OCI-LY1 (cell line): ENCODE results near the gene AGRN.
"Not testable (repeated sequence)": the region's sequence is repeated elsewhere in the genome, so short reads cannot be mapped to it uniquely, and the experiment has no call there.

ENCODE experiments used
- H2AFZ ChIP-seq: fragments of 200-600 bp; sonication (generic), shearing (Covaris generic); 2 replicates; pipeline ENCODE4 v1.6.0; 2014; ENCODE audit warnings: antibody characterized with exemption, mild to moderate bottlenecking, low read length
- H3F3A ChIP-seq: fragments of 200-600 bp; sonication (generic), shearing (Covaris generic); 2 replicates; pipeline ENCODE4 v1.6.0; 2014; ENCODE audit warnings: mild to moderate bottlenecking, antibody characterized with exemption, low read length, moderate library complexity; ENCODE audit not compliant: insufficient read depth
- H3K27ac ChIP-seq: fragments of 200-600 bp; sonication (generic); 2 replicates; pipeline ENCODE4 v1.5.1; 2014; ENCODE audit warnings: low read length, mixed run types, mild to moderate bottlenecking, low read depth; ENCODE audit not compliant: poor library complexity, severe bottlenecking
- H3K27me3 ChIP-seq: fragments of 200-600 bp; sonication (generic); 2 replicates; pipeline ENCODE4 v1.6.0; 2014; ENCODE audit warnings: antibody characterized with exemption, mild to moderate bottlenecking, low read length, moderate library complexity; ENCODE audit not compliant: insufficient read depth
- H3K36me3 ChIP-seq: fragments of 200-600 bp; sonication (generic); 2 replicates; pipeline ENCODE4 v1.6.1; 2014; ENCODE audit warnings: mild to moderate bottlenecking, antibody characterized with exemption, low read length, moderate library complexity, mixed read lengths; ENCODE audit not compliant: insufficient read depth
- H3K4me1 ChIP-seq: fragments of 200-600 bp; sonication (generic); 2 replicates; pipeline ENCODE4 v1.5.1; 2014; ENCODE audit warnings: mild to moderate bottlenecking, low read length, moderate library complexity; ENCODE audit not compliant: insufficient read depth, severe bottlenecking
- H3K4me2 ChIP-seq: fragments of 200-600 bp; sonication (generic), shearing (Covaris generic); 2 replicates; pipeline ENCODE4 v1.6.1; 2014; ENCODE audit warnings: low read length
- H3K4me3 ChIP-seq: fragments of 200-600 bp; sonication (generic); 2 replicates; pipeline ENCODE4 v1.5.1; 2014; ENCODE audit warnings: low read length, low read depth, mild to moderate bottlenecking, mixed read lengths; ENCODE audit not compliant: poor library complexity, severe bottlenecking
- H3K79me2 ChIP-seq: fragments of 200-600 bp; shearing (Covaris generic); 2 replicates; pipeline ENCODE4 v1.6.1; 2016; ENCODE audit warnings: mixed run types, low read length, mixed read lengths; ENCODE audit not compliant: insufficient read depth
- H3K9ac ChIP-seq: fragments of 200-600 bp; sonication (generic), shearing (Covaris generic); 2 replicates; pipeline ENCODE4 v1.6.1; 2014; ENCODE audit warnings: mild to moderate bottlenecking, low read length, mixed read lengths
- H3K9me2 ChIP-seq: fragments of 200-600 bp; sonication (generic), shearing (Covaris generic); 2 replicates; pipeline ENCODE4 v1.6.1; 2014; ENCODE audit warnings: low read depth, mild to moderate bottlenecking, low read length, mixed read lengths
- H3K9me3 ChIP-seq: fragments of 200-600 bp; shearing (Covaris generic); 2 replicates; pipeline ENCODE4 v1.6.1; 2014; ENCODE audit warnings: low read length, mixed read lengths
- H4K20me1 ChIP-seq: fragments of 200-600 bp; sonication (generic), shearing (Covaris generic); 2 replicates; pipeline ENCODE4 v1.6.0; 2016; ENCODE audit warnings: mild to moderate bottlenecking, low read length; ENCODE audit not compliant: insufficient read depth
- CTCF ChIP-seq: fragments of 200-600 bp; sonication (generic), shearing (Covaris generic); IDR thresholded peaks from 2 replicates; pipeline ENCODE4 v1.5.1; 2017; ENCODE audit warnings: mild to moderate bottlenecking, antibody characterized with exemption, low read length, moderate library complexity, mixed read lengths
- EZH2 ChIP-seq: fragments of 200-600 bp; sonication (generic), shearing (Covaris generic); IDR thresholded peaks from 2 replicates; pipeline ENCODE4 v1.8.0; 2017; ENCODE audit warnings: borderline replicate concordance, mixed run types, mild to moderate bottlenecking, antibody characterized with exemption, low read length, moderate library complexity, mixed read lengths

The AGRN gene

GRCh38 chr1:985126-985525, 34.8 kb upstream of the AGRN start:
- Histone ChIP-seq H3K4me2 (no peak overlapping the region), H3K9me2 (no peaks in the 10 kb centered on the region), H3F3A (no peaks in the 10 kb centered on the region), H3K4me3 (no peak overlapping the region), H3K9ac (no peak overlapping the region), H3K27ac (no peak overlapping the region), H4K20me1 (no peaks in the 10 kb centered on the region), H3K9me3 (no peaks in the 10 kb centered on the region), H3K27me3 (peaks cover 10% of the 10 kb centered on the region; the same call in 1 of the 2 replicates), H3K36me3 (no peaks in the 10 kb centered on the region), H3K4me1 (no peaks in the 10 kb centered on the region), H2AFZ (no peak overlapping the region), H3K79me2 (no peaks in the 10 kb centered on the region)
- TF ChIP-seq EZH2: no peak
- no peak for TF ChIP-seq CTCF

GRCh38 chr1:988061-988460, 31.9 kb upstream of the AGRN start:
- H3K27me3 ChIP-seq, H3K4me1 ChIP-seq: not testable (repeated sequence)

GRCh38 chr1:991275-991674, 28.6 kb upstream of the AGRN start:
- H3K9me2 ChIP-seq, H3K4me1 ChIP-seq, H3K9ac ChIP-seq, H4K20me1 ChIP-seq, H3K36me3 ChIP-seq, H3F3A ChIP-seq, H2AFZ ChIP-seq, H3K4me3 ChIP-seq, H3K79me2 ChIP-seq, H3K27ac ChIP-seq, H3K9me3 ChIP-seq, H3K4me2 ChIP-seq, H3K27me3 ChIP-seq: not testable (repeated sequence)

More at GRCh38 chr1:988061-988460, 31.9 kb upstream of the AGRN start:
- H3K4me2 ChIP-seq, H3K9ac ChIP-seq, H3K27ac ChIP-seq, H3K4me3 ChIP-seq, H3K9me3 ChIP-seq, H3F3A ChIP-seq, H4K20me1 ChIP-seq, H3K79me2 ChIP-seq, H3K9me2 ChIP-seq, H2AFZ ChIP-seq, H3K36me3 ChIP-seq: not testable (repeated sequence)

GRCh38 chr1:991895-992294, 28.0 kb upstream of the AGRN start:
- no peak overlapping the region for H3K4me2 ChIP-seq
- H3K9me2 ChIP-seq: no peaks in the 10 kb centered on the region
- H3K9me3 ChIP-seq: no peaks in the 10 kb centered on the region
- H3K27me3 ChIP-seq: peaks cover 10% of the 10 kb centered on the region; the same call in 1 of the 2 replicates
- H3F3A ChIP-seq: no peaks in the 10 kb centered on the region
- H3K36me3 ChIP-seq: no peaks in the 10 kb centered on the region
- H3K79me2 ChIP-seq: no peaks in the 10 kb centered on the region
- no peak overlapping the region for H3K4me3 ChIP-seq
- H3K27ac ChIP-seq: no peak overlapping the region
- H3K9ac ChIP-seq: no peak overlapping the region
- no peak overlapping the region for H2AFZ ChIP-seq
- no peaks in the 10 kb centered on the region for H4K20me1 ChIP-seq
- no peaks in the 10 kb centered on the region for H3K4me1 ChIP-seq
- TF ChIP-seq EZH2 (no peak), CTCF (no peak)
